K562 (cell line): Measurements from ENCODE around the gene PRM1. TPM values are rescaled to one million over a fixed set of nuclear protein-coding genes. Genes with fewer than 3 reads are reported as not detected.

ENCODE experiments used
- ATAC-seq: fragments of 200-7000 bp; cut with Tn5 transposase; 3 replicates; pipeline ENCODE4 v1.9.1; 2020; ENCODE audit warnings: moderate library complexity
- BruUV-seq: library from RNA; stranded (reverse); fragments of 400-500 nt; replicated peaks from 2 replicates; lab custom pipeline; 2021; lab: Mats Ljungman, UMichigan
- CTCF ChIA-PET: fragments of 300-600 bp; formaldehyde crosslinking; extraction: SDS; loops from one replicate; lab custom pipeline; 2021; ENCODE audit warnings: low intra/inter-chr PET ratio; lab: Yijun Ruan, JAX
- POLR2A ChIA-PET: fragments of 300-600, 350-650 bp; sonication (Branson Sonifier 250); formaldehyde crosslinking; extraction: SDS; loops from one replicate; lab custom pipeline; 2021; ENCODE audit warnings: antibody characterized with exemption, inconsistent platforms; lab: Yijun Ruan, JAX
- DNase-seq, 4 experiments: peaks; one replicate each; pipeline versions ENCODE4 v3.0.0 to v3.0.0-alpha.2; 2011 to 2018; ENCODE audit warnings: low spot score in 3 of 4, mixed read lengths in 3 of 4; ENCODE audit errors: extremely low read depth in 1 of 4
- FAIRE-seq: peaks from 2 replicates; lab custom pipeline; 2011; peaks lifted over from hg19 to GRCh38; lab: Jason Lieb, UNC
- H2AFZ ChIP-seq: 2 replicates; pipeline ENCODE4 v1.6.0; 2011; ENCODE audit warnings: low read depth, low read length, control low read depth, inconsistent platforms
- H3K27ac ChIP-seq: fragments of 200-600 bp; 3 replicates; pipeline ENCODE4 v1.8.0; 2011; ENCODE audit warnings: low read depth, mild to moderate bottlenecking, control low read depth, inconsistent platforms, low read length, moderate library complexity, mixed read lengths; ENCODE audit errors: extremely low read depth
- H3K27me3 ChIP-seq, 2 experiments: fragments of 300-600 bp in 1 of 2; 2 replicates in 1 of 2; 3 replicates in 1 of 2; pipeline versions ENCODE4 v1.6.0 to v1.8.0; 2011; ENCODE audit warnings: inconsistent platforms in 2 of 2, low read length in 2 of 2, mild to moderate bottlenecking in 1 of 2, mixed read lengths in 1 of 2, moderate library complexity in 1 of 2; ENCODE audit not compliant: control insufficient read depth in 2 of 2, insufficient read depth in 2 of 2
- H3K36me3 ChIP-seq: fragments of 300-600 bp; 3 replicates; pipeline ENCODE4 v1.8.0; 2011; ENCODE audit warnings: mild to moderate bottlenecking, low read length, inconsistent platforms; ENCODE audit not compliant: control insufficient read depth, insufficient read depth
- H3K4me1 ChIP-seq, 2 experiments: fragments of 200-600 bp in 1 of 2; replicated peaks in 1 of 2; 2 replicates in 1 of 2; 3 replicates in 1 of 2; pipeline versions ENCODE4 v1.5.1 to v1.8.0; 2011; ENCODE audit warnings: inconsistent platforms in 2 of 2, low read length in 2 of 2, mild to moderate bottlenecking in 1 of 2, mixed read lengths in 1 of 2, moderate library complexity in 1 of 2; ENCODE audit not compliant: control insufficient read depth in 2 of 2, insufficient read depth in 2 of 2
- H3K4me2 ChIP-seq: 2 replicates; pipeline ENCODE4 v1.6.1; 2011; ENCODE audit warnings: low read length, control low read depth, inconsistent platforms, mixed read lengths; ENCODE audit not compliant: insufficient read depth
- H3K4me3 ChIP-seq: fragments of 200-600 bp; sonication (generic), shearing (Covaris generic); 2 replicates; pipeline ENCODE4 v1.5.1; 2016; ENCODE audit warnings: control low read depth, inconsistent platforms
- H3K79me2 ChIP-seq: fragments of 200-600 bp; 3 replicates; pipeline ENCODE4 v1.8.0; 2011; ENCODE audit warnings: low read length, inconsistent platforms; ENCODE audit not compliant: control insufficient read depth, insufficient read depth
- H3K9ac ChIP-seq, 2 experiments: 2 replicates each; pipeline versions ENCODE4 v1.6.0 to v1.6.1; 2011; ENCODE audit warnings: low read depth in 2 of 2, low read length in 2 of 2, control low read depth in 1 of 2, inconsistent platforms in 1 of 2, mild to moderate bottlenecking in 1 of 2, mixed read lengths in 1 of 2; ENCODE audit not compliant: insufficient read depth in 1 of 2
- H3K9me1 ChIP-seq: one replicate; pipeline ENCODE4 v1.6.0; 2011; ENCODE audit warnings: inconsistent platforms, mild to moderate bottlenecking, low read length, moderate library complexity; ENCODE audit not compliant: control insufficient read depth, insufficient read depth
- H3K9me3 ChIP-seq: replicated peaks from 2 replicates; pipeline ENCODE4 v1.5.1; 2011; ENCODE audit warnings: low read depth, low read length, inconsistent platforms; ENCODE audit not compliant: control insufficient read depth, insufficient read depth
- H4K20me1 ChIP-seq: replicated peaks from 2 replicates; pipeline ENCODE4 v1.6.1; 2011; ENCODE audit warnings: low read length, inconsistent platforms, mixed read lengths; ENCODE audit not compliant: control insufficient read depth, insufficient read depth
- ARNT ChIP-seq, 2 experiments: fragments of 450-650 bp; IDR thresholded peaks; 2 replicates each; pipeline ENCODE4 v1.6.1; 2016; ENCODE audit warnings: mild to moderate bottlenecking in 1 of 2
- ATF1 ChIP-seq, 2 experiments: fragments of 450-650 bp in 1 of 2; IDR thresholded peaks; 2 replicates each; pipeline ENCODE4 v1.6.1; 2016; ENCODE audit warnings: missing compliant biosample characterization in 1 of 2, missing genetic modification characterization in 1 of 2
- EHMT2 ChIP-seq: fragments of 450-650 bp; IDR thresholded peaks from 2 replicates; pipeline ENCODE4 v1.6.1; 2018; ENCODE audit warnings: antibody characterized with exemption
- GABPB2 ChIP-seq: fragments of 250-450 bp; sonication (Bioruptor Pico); conservative IDR thresholded peaks from 2 replicates; pipeline ENCODE4 v1.5.1; 2021; ENCODE audit warnings: mild to moderate bottlenecking
- KLF16 ChIP-seq: IDR thresholded peaks from 2 replicates; pipeline ENCODE4 v1.6.1; 2016; ENCODE audit warnings: antibody characterized with exemption
- NCOA4 ChIP-seq: fragments of 450-650 bp; IDR thresholded peaks from 2 replicates; pipeline ENCODE4 v1.6.1; 2018; ENCODE audit warnings: mild to moderate bottlenecking; ENCODE audit not compliant: partially characterized antibody
- SAFB ChIP-seq: fragments of 200-400 bp; formaldehyde crosslinking; IDR thresholded peaks from 2 replicates; pipeline ENCODE4 v1.6.1; 2017; ENCODE audit warnings: low read depth, low read length, borderline replicate concordance
- SMARCA4 ChIP-seq: fragments of 450-650 bp; IDR thresholded peaks from 2 replicates; pipeline ENCODE4 v1.6.1; 2016
- ZNF586 ChIP-seq: fragments of 450-650 bp; formaldehyde crosslinking; conservative IDR thresholded peaks from 2 replicates; pipeline ENCODE4 v1.4.0; 2020; ENCODE audit warnings: mild to moderate bottlenecking, moderate library complexity
- ZNF589 ChIP-seq: fragments of 200-800 bp; sonication (Bioruptor generic); IDR thresholded peaks from 2 replicates; pipeline ENCODE4 v1.6.1; 2016; ENCODE audit warnings: low read depth, missing genetic modification characterization, missing compliant biosample characterization
- ZNF644 ChIP-seq: fragments of 200-800 bp; sonication (Bioruptor generic); IDR thresholded peaks from 2 replicates; pipeline ENCODE4 v1.6.1; 2016; ENCODE audit warnings: low read depth, missing genetic modification characterization, missing compliant biosample characterization
- ZSCAN32 ChIP-seq: fragments of 450-650 bp; formaldehyde crosslinking; IDR thresholded peaks from 2 replicates; pipeline ENCODE4 v1.4.0; 2020; ENCODE audit warnings: mild to moderate bottlenecking, moderate library complexity
- WGBS: fragments of 100-300 bp; shearing (Covaris generic); methylation state at CpG from one replicate; pipeline ENCODE4 v1.1.6; 2016; ENCODE audit warnings: low coverage, mixed read lengths; ENCODE audit not compliant: insufficient coverage; ENCODE audit errors: missing lambda C conversion rate; 5-methylcytosine and 5-hydroxymethylcytosine counted together
- in situ Hi-C: fragments of 300-500 bp; cut with MboI; formaldehyde crosslinking; loops from 4 replicates; pipeline ENCODE4 v1.15.0; 2018; ENCODE audit warnings: inconsistent platforms, mixed read lengths
- intact Hi-C: fragments of 100-400 bp; cut with micrococcal nuclease; formaldehyde crosslinking; loops from 2 replicates; pipeline ENCODE4 v1.14.2; 2022
- polyA plus RNA-seq, 8 experiments: library from polyadenylated mRNA; depleted of rRNA in 4 of 8; stranded (reverse) in 5 of 8; unstranded in 3 of 8; fragments of >200 nt; fragmentation: Nextera tagmentation in 2 of 8; fragmentation: Illumina TruSeq in 1 of 8; extraction: Ambion mirVana in 2 of 8; extraction: Trizol in 1 of 8; gene quantifications; 2 replicates each; pipeline versions ENCODE4 v1.2.1 to v1.2.3, GENCODE V29; 2011 to 2014; ENCODE audit warnings: inconsistent platforms in 1 of 8, missing spikeins in 1 of 8
- total RNA-seq, 7 experiments: library from RNA; depleted of rRNA in 6 of 7; stranded (reverse); fragments of >200 nt in 6 of 7; fragmentation: Illumina TruSeq in 2 of 7; extraction: Trizol in 2 of 7; gene quantifications; 2 replicates each; pipeline versions ENCODE4 v1.2.1 to v1.2.3, GENCODE V29; 2011 to 2021; ENCODE audit warnings: low replicate concordance in 1 of 7
- TF ChIP-seq, protein P1 (sequence below): fragments of 450-650 bp; formaldehyde crosslinking; IDR thresholded peaks from 2 replicates; pipeline ENCODE4 v1.4.0; 2020; ENCODE audit warnings: mild to moderate bottlenecking, moderate library complexity

PRM1 gene
- total and polyA plus RNA-seq, 9 of the 15 experiments (the other 6 are each of a cell fraction or from before 2014, with no cell fraction given): not detected

DNA sequence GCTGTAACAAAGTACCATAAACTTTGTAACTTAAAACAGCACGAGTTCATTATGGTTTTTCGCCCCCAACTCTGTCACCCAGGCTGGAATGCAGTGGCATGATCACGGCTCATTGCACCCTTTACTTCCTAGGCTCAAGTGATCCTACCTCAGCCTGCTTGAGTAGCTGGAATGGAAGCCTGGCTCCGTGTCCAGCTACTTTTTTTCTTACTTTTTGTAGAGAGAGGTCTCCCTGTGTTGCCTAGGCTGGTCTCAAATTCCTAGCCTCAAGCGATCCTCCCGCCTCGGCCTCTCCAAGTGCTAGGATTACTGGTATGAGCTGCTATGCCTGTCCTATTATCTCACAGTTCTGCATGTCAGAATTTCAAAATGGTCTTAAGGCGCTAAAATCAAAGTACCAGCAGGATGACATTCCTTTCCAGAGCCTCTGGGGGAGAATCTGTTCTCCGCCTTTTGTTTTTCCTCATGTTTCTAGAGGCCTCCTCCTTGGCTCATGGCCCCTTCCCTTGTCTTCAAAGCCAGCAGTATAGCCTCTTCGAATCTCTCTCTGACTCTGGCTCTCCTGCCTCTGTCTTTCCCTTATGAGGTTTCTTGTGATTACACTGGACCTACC is 10.1 kb upstream of the PRM1 start:
- Histone ChIP-seq H3K4me3 (no peak overlapping the region), H3K9ac (no peak overlapping the region), H3K36me3 (no peaks in the 10 kb centered on the region), H3K9me1 (no peaks in the 10 kb centered on the region), H3K27me3 (peaks cover 12 to 47% of the 10 kb centered on the region in 2 experiments), H3K9me3 (no peaks in the 10 kb centered on the region), H3K4me1 (no peaks in the 10 kb centered on the region; a peak in 1 of 5 replicates), H2AFZ (no peak overlapping the region), H3K27ac (no peak overlapping the region), H3K4me2 (no peak overlapping the region), H3K79me2 (no peaks in the 10 kb centered on the region), H4K20me1 (no peaks in the 10 kb centered on the region)
- POLR2A ChIA-PET: interaction anchor here (0.8 to 0.9 kb wide), 2 partner anchors 14 to 276 kb away, joined by 3 read pairs; no protein-coding TSS in a partner anchor
- DNase-seq: no peak
- FAIRE-seq: peak; percentile 69
- 5% methylated on average over 10 of the region's 10 CpGs for WGBS
- CTCF ChIA-PET: no interaction called here
- intact Hi-C loops (no loop called here), in situ Hi-C loops (no loop called here)
- ATAC-seq: no peak
- no peak for TF ChIP-seq KLF16
- no peak for TF ChIP-seq NCOA4
- TF ChIP-seq ZNF586 (CRISPR knock-in tag): no peak
- no peak for TF ChIP-seq SMARCA4
- TF ChIP-seq ZNF589 (CRISPR knock-in tag): no peak
- TF ChIP-seq SAFB: no peak
- no peak for TF ChIP-seq ZSCAN32 (CRISPR knock-in tag)
- no peak for TF ChIP-seq ATF1 (CRISPR knock-in tag; IDR thresholded peaks at IDR 0.05)
- no peak for TF ChIP-seq ATF1 (tag; IDR thresholded peaks at IDR 0.05)
- TF ChIP-seq EHMT2: no peak
- TF ChIP-seq, protein P1, sequence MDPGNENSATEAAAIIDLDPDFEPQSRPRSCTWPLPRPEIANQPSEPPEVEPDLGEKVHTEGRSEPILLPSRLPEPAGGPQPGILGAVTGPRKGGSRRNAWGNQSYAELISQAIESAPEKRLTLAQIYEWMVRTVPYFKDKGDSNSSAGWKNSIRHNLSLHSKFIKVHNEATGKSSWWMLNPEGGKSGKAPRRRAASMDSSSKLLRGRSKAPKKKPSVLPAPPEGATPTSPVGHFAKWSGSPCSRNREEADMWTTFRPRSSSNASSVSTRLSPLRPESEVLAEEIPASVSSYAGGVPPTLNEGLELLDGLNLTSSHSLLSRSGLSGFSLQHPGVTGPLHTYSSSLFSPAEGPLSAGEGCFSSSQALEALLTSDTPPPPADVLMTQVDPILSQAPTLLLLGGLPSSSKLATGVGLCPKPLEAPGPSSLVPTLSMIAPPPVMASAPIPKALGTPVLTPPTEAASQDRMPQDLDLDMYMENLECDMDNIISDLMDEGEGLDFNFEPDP (CRISPR knock-in tag): no peak
- no peak for TF ChIP-seq ARNT (IDR thresholded peaks at IDR 0.05)
- TF ChIP-seq ZNF644 (tag): no peak
- TF ChIP-seq GABPB2 (CRISPR knock-in tag): no peak
- no TSS peak for BruUV-seq
